Mesodermal cell (in vitro differentiated cells): ENCODE results near the gene VASP.

ENCODE experiments used
- H3K27ac ChIP-seq: 2 replicates; pipeline ENCODE4 v1.7.0; 2013; ENCODE audit warnings: mild to moderate bottlenecking, low read depth, low read length, moderate library complexity; ENCODE audit not compliant: severe bottlenecking
- H3K36me3 ChIP-seq: 2 replicates; pipeline ENCODE4 v1.7.1; 2013; ENCODE audit warnings: mild to moderate bottlenecking, low read length, moderate library complexity; ENCODE audit not compliant: control insufficient read depth, insufficient read depth
- H3K4me1 ChIP-seq: one replicate; pipeline ENCODE4 v1.7.1; 2013; ENCODE audit warnings: mild to moderate bottlenecking, low read length; ENCODE audit not compliant: insufficient read depth, control insufficient read depth, poor library complexity, severe bottlenecking
- H3K4me3 ChIP-seq: 2 replicates; pipeline ENCODE4 v1.7.0; 2013; ENCODE audit warnings: low read length, control low read depth, mild to moderate bottlenecking; ENCODE audit not compliant: insufficient read depth, poor library complexity, severe bottlenecking; ENCODE audit errors: extremely low read depth
- H3K9me3 ChIP-seq: 2 replicates; pipeline ENCODE4 v1.7.1; 2013; ENCODE audit warnings: mild to moderate bottlenecking, low read length, moderate library complexity; ENCODE audit not compliant: control insufficient read depth
- WGBS, 2 experiments: methylation state at CpG; one replicate each; pipeline ENCODE4 v1.1.5; 2013; ENCODE audit warnings: missing lambda C conversion rate in 2 of 2; ENCODE audit not compliant: insufficient coverage in 2 of 2; 5-methylcytosine and 5-hydroxymethylcytosine counted together

VASP gene

GRCh38 chr19:45468803-45469131 lies 38.5 kb upstream of the VASP start:
- peak overlapping the region; percentile 99 for H3K27ac ChIP-seq
- 1 to 2% methylated on average over 16 of the region's 19 CpGs for WGBS, 2 experiments
- H3K9me3 ChIP-seq: no peaks in the 10 kb centered on the region
- H3K36me3 ChIP-seq: no peaks in the 10 kb centered on the region
- peaks cover 10% of the 10 kb centered on the region for H3K4me1 ChIP-seq
- peak overlapping the region; percentile 67 for H3K4me3 ChIP-seq

DNA sequence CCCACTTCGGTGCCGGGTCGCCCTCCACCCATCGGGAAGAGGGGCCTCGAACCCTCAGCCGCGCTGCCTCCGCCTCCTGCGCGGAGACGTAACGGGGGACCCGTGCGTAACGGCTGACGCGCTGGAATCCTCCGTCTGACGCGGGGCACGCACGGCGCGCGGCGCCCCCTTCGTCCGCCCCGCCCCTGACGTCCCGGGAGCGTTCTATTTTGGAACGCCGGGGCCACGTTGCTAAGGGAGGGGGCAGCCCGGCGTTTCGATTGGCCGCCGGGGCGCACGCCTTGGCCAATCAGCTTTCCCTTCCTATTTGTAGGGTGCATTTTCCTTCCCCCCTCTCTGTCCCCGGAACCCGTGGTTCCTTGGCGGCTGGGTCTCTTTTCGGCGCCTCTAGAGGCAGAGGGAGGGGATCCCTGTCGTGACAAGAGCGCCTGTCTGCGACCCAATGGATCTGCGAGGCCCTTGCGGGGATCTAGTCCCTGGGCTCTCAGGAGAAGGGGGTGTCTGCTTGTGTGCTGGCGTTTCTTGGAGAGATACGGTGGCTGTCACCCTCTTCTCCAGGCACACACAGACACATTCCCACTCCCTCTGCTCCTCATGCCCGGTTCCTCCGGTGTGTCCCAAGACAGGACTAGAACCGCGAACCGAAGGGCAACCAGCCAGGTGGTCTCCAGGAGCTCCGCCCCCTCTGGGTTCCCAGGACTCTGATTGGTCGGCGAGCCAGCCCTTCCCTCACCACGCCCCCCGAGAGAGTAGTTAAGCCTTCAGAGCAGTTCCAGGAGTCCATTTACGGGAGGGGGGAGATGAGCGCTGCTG lies 37.9 kb upstream of the VASP start:
- WGBS, 2 experiments: 0% methylated on average over 48 to 52 of the region's 66 CpGs
- H3K27ac ChIP-seq: peak overlapping the region; percentile 99
- peak overlapping the region; percentile 67 for H3K4me3 ChIP-seq
- peaks cover 10% of the 10 kb centered on the region for H3K4me1 ChIP-seq
- H3K9me3 ChIP-seq: no peaks in the 10 kb centered on the region
- no peaks in the 10 kb centered on the region for H3K36me3 ChIP-seq

DNA sequence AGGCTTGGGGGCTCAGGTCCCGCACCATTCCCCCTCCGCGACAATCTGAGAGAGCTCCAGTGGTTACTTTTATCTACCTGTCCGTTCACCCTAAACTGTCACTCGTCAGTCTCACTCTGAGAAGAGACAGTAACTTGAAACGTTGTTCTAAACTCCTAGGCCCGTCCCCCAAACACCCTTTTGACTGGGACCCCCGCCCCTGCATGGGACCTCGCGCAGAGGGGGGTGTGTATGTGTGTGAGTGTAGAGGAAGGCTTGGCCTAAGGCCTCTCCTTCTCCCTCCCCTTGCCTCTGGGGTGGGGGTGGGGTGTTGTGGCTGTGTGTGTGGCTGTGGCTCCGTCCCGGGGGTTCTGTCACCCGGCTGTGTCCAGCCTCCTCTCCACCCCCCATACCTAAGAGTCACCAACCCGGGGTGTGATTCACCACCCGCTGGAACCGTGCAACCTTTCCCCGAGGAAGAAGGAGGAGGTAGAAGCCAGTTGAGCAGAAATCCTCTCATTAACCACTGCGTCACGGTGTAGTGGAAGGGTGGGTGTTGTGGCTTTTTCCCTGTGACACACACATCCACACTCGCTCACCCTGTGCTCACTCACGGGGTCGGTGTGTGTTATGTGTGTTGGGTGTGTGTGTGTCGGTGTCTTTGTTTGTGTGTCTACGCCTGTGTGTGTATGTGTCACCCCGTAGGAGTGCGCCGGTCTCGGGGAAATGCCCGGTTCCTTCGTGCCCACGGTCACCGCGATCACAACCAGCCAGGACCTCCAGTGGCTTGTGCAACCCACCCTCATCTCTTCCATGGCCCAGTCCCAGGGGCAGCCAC lies 37.1 kb upstream of the VASP start:
- WGBS, 2 experiments: 64 to 70% methylated on average over 11 to 14 of the region's 33 CpGs
- peak overlapping the region; percentile 67 for H3K4me3 ChIP-seq
- peak overlapping the region; percentile 99 for H3K27ac ChIP-seq
- H3K4me1 ChIP-seq: peaks cover 10% of the 10 kb centered on the region
- H3K9me3 ChIP-seq: no peaks in the 10 kb centered on the region
- no peaks in the 10 kb centered on the region for H3K36me3 ChIP-seq

DNA sequence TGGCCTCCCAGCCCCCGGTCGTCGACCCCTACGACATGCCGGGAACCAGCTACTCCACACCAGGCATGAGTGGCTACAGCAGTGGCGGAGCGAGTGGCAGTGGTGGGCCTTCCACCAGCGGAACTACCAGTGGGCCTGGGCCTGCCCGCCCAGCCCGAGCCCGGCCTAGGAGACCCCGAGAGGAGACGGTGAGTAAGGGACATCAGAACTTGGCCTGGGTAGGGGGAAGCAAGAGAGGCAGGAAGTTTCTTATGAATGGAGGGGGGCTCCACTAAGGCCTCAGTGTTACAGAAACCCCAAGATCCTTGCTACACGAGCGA lies 36.6 kb upstream of the VASP start:
- WGBS, 2 experiments: 92 to 99% methylated on average over 5 to 10 of the region's 15 CpGs
- H3K36me3 ChIP-seq: no peaks in the 10 kb centered on the region
- no peak overlapping the region for H3K4me3 ChIP-seq
- H3K9me3 ChIP-seq: no peaks in the 10 kb centered on the region
- H3K4me1 ChIP-seq: peaks cover 10% of the 10 kb centered on the region
- no peak overlapping the region for H3K27ac ChIP-seq

DNA sequence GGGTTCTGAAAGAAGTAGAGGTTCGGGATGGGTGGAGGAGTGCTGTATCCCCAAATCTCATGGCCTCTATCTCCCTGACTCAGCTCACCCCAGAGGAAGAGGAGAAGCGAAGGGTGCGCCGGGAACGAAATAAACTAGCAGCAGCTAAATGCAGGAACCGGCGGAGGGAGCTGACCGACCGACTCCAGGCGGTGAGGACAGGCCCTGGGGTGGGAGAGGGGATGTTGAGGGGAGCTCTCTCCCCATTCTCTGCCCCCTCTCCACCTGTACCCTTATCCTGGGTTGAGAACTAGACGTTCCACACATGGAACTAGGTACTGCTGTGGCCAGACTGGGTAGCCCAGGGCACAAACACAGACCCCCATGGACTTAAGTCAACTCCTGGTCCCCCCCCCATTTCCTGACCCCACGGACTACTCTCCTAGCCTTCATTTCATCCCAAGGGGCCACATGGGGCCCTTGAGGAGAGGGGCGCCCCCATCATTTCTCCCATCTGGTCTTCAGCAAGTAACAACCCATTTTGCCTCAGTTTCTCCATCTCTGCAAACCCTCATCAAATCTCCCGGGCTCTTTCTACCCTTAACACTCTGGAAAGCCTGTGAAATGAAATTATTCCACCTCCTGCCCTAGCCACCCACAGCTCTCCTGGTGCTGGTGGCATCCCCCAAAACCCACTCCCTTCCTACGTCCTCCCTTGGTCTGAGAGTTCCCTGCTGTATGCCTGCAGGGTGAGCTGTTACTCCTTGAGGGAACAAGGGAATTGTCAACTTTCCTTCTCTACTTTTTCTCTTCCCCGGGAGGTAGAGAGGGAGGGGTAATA lies 36.0 kb upstream of the VASP start:
- 78 to 88% methylated on average over 3 to 10 of the region's 16 CpGs for WGBS, 2 experiments
- Histone ChIP-seq H3K36me3 (no peaks in the 10 kb centered on the region), H3K4me1 (peaks cover 10% of the 10 kb centered on the region), H3K9me3 (no peaks in the 10 kb centered on the region), H3K27ac (no peak overlapping the region), H3K4me3 (no peak overlapping the region)

DNA sequence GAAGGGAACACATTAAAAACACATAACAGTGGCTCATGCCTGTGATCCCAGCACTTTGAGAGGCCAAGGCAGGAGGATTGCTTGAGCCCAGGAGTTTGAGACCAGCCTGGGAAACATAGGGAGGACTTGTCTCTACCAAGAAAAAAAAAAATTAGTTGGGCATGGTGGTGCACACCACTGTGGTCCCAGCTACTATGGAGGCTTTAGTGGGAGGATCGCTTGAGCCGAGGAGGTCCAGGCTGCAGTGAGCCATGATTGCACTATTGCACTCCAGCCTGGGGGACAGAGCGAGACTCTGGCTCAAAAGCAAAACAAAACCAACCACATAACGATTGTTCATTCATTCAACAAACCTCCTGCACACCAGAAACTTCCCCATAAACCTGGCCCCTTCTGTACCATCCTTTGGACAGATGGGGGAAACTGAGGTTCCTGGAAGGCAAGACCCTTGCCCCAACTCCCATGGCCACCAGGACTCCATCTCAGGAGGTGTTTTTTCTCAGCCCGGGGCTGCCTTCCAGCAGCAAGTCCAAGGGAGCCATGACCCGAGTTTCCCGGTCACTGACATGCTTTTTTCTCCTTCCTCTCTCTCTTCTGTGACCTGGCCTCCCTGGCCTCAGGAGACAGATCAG lies 35.2 kb upstream of the VASP start:
- WGBS, 2 experiments: 74 to 83% methylated on average over 5 to 7 of the region's 7 CpGs
- Histone ChIP-seq H3K4me3 (no peak overlapping the region), H3K9me3 (no peaks in the 10 kb centered on the region), H3K27ac (no peak overlapping the region), H3K36me3 (no peaks in the 10 kb centered on the region), H3K4me1 (peaks cover 10% of the 10 kb centered on the region)

DNA sequence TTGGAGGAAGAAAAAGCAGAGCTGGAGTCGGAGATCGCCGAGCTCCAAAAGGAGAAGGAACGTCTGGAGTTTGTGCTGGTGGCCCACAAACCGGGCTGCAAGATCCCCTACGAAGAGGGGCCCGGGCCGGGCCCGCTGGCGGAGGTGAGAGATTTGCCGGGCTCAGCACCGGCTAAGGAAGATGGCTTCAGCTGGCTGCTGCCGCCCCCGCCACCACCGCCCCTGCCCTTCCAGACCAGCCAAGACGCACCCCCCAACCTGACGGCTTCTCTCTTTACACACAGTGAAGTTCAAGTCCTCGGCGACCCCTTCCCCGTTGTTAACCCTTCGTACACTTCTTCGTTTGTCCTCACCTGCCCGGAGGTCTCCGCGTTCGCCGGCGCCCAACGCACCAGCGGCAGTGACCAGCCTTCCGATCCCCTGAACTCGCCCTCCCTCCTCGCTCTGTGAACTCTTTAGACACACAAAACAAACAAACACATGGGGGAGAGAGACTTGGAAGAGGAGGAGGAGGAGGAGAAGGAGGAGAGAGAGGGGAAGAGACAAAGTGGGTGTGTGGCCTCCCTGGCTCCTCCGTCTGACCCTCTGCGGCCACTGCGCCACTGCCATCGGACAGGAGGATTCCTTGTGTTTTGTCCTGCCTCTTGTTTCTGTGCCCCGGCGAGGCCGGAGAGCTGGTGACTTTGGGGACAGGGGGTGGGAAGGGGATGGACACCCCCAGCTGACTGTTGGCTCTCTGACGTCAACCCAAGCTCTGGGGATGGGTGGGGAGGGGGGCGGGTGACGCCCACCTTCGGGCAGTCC lies 34.5 kb upstream of the VASP start:
- H3K4me1 ChIP-seq: peaks cover 10% of the 10 kb centered on the region
- no peaks in the 10 kb centered on the region for H3K36me3 ChIP-seq
- no peaks in the 10 kb centered on the region for H3K9me3 ChIP-seq
- no peak overlapping the region for H3K27ac ChIP-seq
- WGBS, 2 experiments: 38 to 41% methylated on average over 24 to 30 of the region's 44 CpGs
- H3K4me3 ChIP-seq: no peak overlapping the region

- H3K4me1 ChIP-seq: peaks cover 10% of the 10 kb centered on the region
- H3K36me3 ChIP-seq: no peaks in the 10 kb centered on the region
- no peak overlapping the region for H3K4me3 ChIP-seq
- H3K27ac ChIP-seq: no peak overlapping the region
- 55 to 71% methylated on average over 1 to 2 of the region's 5 CpGs for WGBS, 2 experiments
- no peaks in the 10 kb centered on the region for H3K9me3 ChIP-seq
Observed at GRCh38 chr19:45473367-45473681, 34.0 kb upstream of the VASP start.

DNA sequence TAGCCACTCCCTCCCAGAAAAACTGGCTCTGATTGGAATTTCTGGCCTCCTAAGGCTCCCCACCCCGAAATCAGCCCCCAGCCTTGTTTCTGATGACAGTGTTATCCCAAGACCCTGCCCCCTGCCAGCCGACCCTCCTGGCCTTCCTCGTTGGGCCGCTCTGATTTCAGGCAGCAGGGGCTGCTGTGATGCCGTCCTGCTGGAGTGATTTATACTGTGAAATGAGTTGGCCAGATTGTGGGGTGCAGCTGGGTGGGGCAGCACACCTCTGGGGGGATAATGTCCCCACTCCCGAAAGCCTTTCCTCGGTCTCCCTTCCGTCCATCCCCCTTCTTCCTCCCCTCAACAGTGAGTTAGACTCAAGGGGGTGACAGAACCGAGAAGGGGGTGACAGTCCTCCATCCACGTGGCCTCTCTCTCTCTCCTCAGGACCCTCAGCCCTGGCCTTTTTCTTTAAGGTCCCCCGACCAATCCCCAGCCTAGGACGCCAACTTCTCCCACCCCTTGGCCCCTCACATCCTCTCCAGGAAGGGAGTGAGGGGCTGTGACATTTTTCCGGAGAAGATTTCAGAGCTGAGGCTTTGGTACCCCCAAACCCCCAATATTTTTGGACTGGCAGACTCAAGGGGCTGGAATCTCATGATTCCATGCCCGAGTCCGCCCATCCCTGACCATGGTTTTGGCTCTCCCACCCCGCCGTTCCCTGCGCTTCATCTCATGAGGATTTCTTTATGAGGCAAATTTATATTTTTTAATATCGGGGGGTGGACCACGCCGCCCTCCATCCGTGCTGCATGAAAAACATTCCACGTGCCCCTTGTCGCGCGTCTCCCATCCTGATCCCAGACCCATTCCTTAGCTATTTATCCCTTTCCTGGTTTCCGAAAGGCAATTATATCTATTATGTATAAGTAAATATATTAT lies 33.3 kb upstream of the VASP start:
- Histone ChIP-seq H3K27ac (no peak overlapping the region), H3K4me3 (no peak overlapping the region), H3K36me3 (no peaks in the 10 kb centered on the region), H3K4me1 (peaks cover 10% of the 10 kb centered on the region), H3K9me3 (no peaks in the 10 kb centered on the region)
- WGBS, 2 experiments: 77 to 83% methylated on average over 14 of the region's 27 CpGs
